ENCODE data around the gene CACNA1I.

GRCh38 chr22:39723899-39724351, 153.4 kb downstream of the CACNA1I start:
- TF ChIP-seq FOXA1 (IDR thresholded peaks at IDR 0.05) (no peak), SP1 (IDR thresholded peaks at IDR 0.05) (no peak)
